SK-N-SH (cell line): ENCODE results near the gene CPAMD8.

ENCODE experiments used
- YY1 ChIP-seq: IDR thresholded peaks from 2 replicates; pipeline ENCODE4 v1.4.0; 2012; ENCODE audit warnings: low read depth, mild to moderate bottlenecking
- TF ChIP-seq, protein P1 (sequence below): fragments of 200-600 bp; sonication (generic); IDR thresholded peaks from 2 replicates; pipeline ENCODE4 v1.6.1; 2017; ENCODE audit warnings: antibody characterized with exemption, mild to moderate bottlenecking, moderate library complexity
- TF ChIP-seq, protein P2 (sequence below): IDR thresholded peaks from 2 replicates; pipeline ENCODE4 v1.4.0; 2012; ENCODE audit warnings: low read depth

DNA sequence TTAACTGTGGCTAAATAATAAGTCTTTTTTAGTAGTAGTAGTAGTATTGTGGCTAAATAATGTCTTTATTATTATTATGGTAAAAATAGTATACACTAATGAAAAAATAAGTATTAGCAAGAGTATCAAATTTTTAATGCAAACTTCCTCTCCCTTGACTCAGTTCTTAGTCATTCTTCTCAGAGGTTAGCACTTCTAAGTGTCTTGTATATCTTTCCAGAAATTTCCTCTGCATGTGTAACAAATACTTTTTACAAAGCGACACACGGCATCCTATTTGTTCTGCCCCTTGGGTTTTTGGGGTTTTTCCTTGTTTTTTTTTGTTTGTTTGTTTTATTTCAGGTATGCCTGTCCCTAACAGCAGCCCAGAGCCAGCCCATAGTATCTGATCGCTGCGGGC is 176.5 kb downstream of the CPAMD8 start:
- TF ChIP-seq YY1 = no peak
- TF ChIP-seq, protein P1, sequence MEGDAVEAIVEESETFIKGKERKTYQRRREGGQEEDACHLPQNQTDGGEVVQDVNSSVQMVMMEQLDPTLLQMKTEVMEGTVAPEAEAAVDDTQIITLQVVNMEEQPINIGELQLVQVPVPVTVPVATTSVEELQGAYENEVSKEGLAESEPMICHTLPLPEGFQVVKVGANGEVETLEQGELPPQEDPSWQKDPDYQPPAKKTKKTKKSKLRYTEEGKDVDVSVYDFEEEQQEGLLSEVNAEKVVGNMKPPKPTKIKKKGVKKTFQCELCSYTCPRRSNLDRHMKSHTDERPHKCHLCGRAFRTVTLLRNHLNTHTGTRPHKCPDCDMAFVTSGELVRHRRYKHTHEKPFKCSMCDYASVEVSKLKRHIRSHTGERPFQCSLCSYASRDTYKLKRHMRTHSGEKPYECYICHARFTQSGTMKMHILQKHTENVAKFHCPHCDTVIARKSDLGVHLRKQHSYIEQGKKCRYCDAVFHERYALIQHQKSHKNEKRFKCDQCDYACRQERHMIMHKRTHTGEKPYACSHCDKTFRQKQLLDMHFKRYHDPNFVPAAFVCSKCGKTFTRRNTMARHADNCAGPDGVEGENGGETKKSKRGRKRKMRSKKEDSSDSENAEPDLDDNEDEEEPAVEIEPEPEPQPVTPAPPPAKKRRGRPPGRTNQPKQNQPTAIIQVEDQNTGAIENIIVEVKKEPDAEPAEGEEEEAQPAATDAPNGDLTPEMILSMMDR = no peak
- TF ChIP-seq, protein P2, sequence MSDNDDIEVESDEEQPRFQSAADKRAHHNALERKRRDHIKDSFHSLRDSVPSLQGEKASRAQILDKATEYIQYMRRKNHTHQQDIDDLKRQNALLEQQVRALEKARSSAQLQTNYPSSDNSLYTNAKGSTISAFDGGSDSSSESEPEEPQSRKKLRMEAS = no peak
